ENCODE results near the gene OSM.

OSM gene

DNA sequence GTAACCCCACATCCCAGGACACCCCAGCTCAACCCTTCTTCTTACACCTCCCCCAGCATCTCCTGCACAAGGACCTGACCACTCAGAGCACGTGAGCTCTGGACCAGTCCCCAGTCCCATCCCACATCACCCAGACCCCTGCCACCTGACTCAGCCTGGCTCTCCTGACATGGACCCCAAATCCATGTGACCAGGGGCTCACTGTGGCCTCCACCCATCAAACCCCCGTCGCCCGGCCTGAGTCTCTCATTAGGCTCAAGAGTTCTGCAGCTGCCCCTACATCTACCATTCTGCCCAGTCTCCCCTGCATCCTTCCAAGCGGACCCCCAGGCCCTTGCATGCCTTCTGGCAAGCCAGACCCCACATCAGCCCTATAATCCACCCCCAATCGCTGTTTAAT, 18.2 kb downstream of the OSM start:
- DNase-seq (ENCODE audit: low read depth), result no peak
- peak overlapping the region; percentile 18 for H3K4me3 ChIP-seq (ENCODE audit: low read depth, low read length)

DNA sequence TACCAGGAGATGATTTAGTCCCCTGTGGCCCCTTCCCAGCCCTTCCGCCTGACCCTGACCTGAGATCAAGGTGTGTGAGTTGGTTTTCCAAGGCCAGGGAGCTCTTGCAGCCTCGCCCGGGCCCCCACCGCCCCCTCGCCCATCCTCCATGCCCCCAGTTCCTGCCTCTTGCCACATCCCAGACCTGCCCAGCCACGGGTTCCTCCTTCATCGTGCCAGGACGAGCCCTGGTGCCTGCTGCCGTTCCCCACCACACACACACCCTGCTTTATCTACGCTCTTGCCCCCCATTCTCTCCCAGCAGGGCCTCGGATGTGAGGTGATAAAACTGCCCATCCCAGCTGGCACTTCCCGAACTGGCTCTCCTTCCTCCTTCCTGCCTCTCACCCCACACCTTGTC, 18.7 kb downstream of the OSM start:
- no peak for DNase-seq (ENCODE audit: low read depth)
- no peak overlapping the region for H3K4me3 ChIP-seq (ENCODE audit: low read depth, low read length)

DNA sequence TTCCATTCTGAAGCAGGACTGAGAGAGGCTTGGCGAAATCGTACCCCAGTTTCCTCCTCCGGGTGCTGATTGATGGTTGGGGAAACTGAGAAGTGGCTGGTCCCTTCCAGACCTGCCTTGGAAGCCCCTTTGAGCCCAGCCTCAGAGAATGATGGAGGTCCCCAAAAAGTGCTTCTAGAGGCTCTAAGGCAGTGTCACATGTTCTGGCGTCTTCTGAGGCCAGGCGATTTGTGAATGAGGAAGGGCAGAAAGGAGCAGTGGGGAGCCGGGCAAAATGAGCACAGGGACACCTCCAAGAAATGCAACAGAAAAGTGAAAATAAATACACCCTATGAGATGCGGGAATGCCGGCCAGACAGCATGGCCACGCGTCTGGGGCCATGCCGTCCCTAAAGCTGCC, 19.1 kb downstream of the OSM start:
- H3K4me3 ChIP-seq (ENCODE audit: low read depth, low read length), result no peak overlapping the region
- DNase-seq (ENCODE audit: low read depth), result no peak

DNA sequence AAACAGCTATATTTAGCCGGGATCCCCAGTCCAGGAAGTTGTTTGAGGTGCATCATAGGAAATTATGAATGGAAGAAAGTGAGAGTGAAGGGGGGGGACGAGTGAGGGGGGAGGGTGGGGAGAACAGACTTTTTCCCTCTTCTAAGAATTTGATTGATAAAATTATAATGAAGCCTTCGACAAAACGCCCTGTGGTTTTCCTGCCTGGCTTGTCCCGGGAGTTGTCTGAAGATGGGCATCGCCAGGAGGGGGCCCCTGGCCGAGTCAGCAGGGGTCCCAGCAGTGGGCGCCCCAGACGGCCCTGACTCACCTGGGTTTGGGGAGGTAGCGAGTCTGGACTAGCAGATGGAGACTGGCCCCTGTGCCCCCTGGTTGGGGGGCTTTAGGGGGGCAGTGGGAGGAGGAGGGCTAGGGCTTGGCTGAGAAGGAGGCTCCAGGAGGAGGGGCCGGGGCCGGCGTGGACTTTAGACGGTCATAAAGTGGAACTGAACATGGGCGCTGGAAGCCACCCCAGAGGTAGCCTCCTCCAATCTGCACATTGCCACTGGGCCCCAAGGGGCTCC, 19.8 kb downstream of the OSM start:
- H3K4me3 ChIP-seq (ENCODE audit: low read depth, low read length), result peak overlapping the region; percentile 67
- no peak for DNase-seq (ENCODE audit: low read depth)

DNA sequence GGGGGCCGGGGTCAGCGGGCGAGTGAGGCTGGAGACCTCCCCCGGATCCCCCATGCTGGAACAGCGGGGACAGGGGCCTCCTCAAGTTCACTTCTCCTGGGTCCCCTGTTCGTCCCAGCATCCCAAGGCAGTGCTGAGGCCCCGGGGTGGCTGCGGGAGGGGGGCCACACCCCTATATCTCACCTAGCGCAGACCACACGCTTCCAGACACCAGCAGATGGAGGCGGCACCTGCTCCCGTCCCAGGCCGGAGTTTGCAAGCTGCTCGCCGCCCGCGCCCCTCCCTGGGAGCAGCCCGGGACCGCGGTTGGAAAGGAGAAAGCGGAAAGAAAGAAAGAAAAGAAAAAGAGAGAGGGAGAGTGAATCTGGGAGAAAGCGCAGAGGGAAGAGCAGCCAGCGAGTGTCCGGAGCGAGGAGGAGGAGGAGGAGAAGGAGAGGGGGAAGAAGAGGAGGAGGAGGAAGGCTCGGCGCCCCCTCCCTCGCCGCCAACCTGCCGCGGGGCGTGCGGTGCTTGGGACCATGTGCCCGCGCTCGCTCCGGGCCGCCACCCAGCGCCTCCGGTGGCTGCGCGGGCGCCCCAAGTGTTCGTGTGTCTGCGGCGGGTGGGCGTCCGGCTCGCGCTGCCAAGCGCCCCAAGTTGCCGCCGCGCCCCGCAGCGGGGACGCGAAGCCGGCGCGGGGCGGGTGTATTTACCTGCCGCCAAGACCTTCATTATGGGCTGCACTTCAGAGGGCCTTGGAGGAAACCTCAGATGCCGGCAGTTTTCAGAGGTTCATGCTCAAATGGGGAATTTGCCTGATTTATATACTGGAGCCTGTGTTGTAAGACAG, 20.5 kb downstream of the OSM start, which contains the start of gene LIF:
Gene LIF (minus strand): TSS at position 775 of the 829 bp plus-strand sequence. CDS start 64 bp downstream, at position 711.
- no peak for DNase-seq (ENCODE audit: low read depth)

DNA sequence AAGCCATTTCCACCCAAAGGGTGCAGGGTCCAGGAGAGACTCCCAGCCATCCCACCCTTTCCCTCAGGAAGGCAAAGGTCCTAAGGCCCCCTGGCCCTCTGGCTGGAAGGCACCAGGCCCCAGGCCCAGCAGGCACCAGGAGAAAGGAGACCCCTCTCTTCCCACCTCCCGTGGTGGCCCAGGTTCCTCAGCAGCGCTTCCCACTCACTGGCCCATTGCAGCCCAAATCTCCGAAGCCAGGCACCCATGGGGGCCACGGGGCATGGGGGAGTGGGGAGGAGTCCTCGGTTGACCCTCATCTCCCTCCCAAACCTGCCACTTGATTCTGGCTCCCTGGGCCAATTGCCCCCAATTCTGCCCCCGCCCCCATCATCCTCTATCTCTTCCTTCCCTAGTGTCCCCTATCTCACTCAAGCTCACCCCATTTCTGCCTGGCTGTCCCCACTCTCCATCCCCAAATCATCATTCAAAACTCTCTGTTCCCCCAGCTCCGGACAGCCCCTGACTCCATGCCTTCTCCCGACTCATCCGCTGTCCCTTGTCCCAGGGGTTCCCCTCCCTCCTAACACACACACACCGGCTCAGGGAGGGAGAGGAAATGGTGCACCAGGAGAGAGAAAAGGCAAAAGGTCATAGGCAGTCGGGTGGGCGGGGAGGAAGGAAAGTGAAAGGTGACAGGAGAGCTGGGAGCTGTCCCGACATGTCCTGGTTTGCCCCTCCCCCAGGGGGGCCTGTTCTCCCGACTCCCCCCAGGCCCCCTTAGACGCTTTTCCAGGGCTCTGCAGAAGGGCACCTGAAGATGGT, 21.3 kb downstream of the OSM start:
- DNase-seq (ENCODE audit: low read depth), result no peak
- H3K4me3 ChIP-seq (ENCODE audit: low read depth, low read length), result peak overlapping the region; percentile 67

More for the DNA sequence above, 20.5 kb downstream of the OSM start, which contains the start of gene LIF:
- H3K4me3 ChIP-seq (ENCODE audit: low read depth, low read length), result peak within 1 kb of the TSS; percentile 67

DNA sequence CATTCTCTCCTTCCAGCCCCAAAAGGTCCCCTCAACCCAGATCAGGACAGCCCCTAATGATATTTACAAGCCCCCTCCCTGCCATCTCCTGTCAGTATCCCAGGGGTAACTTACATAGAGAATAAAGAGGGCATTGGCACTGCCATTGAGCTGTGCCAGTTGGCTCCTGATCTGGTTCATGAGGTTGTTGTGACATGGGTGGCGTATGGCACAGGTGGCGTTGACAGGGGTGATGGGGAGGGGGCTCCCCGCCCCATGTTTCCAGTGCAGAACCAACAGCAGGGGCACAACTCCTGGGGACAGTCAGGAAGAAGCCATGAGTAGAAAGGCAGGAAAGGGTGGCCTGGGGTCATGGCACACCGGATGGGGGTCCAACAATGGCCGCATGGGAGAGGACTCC, 22.0 kb downstream of the OSM start:
- peak overlapping the region; percentile 67 for H3K4me3 ChIP-seq (ENCODE audit: low read depth, low read length)
- DNase-seq (ENCODE audit: low read depth), result no peak

DNA sequence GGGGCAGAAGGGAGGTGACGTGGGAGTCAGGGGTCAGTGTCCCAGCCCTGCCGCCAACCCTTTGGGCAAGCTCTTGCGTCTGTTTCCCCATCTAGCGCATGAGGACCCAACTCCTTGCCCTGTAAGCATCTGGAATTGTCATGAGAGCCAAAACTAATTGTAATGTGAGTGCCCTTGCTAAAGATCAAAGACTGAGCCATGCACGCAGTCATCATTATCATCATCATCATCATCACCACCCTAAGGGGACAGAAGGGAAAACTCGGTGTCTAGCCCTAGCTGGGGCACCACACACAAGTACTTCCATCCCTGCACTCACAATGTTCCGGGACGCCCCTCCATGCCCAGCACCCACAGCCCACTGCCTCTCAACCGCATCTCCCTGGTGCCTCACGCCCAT, 22.6 kb downstream of the OSM start:
- H3K4me3 ChIP-seq (ENCODE audit: low read depth, low read length), result no peak overlapping the region
- no peak for DNase-seq (ENCODE audit: low read depth)

DNA sequence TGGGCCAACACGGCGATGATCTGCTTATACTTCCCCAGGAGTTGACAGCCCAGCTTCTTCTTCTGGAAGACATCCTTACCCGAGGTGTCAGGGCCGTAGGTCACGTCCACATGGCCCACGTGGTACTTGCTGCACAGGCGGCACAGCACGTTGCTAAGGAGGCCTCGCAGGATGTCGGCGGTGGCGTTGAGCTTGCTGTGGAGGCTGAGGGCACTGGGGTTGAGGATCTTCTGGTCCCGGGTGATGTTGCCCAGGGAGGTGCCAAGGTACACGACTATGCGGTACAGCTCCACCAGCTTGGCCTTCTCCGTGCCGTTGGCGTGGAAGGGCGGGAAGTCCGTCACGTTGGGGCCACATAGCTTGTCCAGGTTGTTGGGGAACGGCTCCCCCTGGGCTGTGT, 23.0 kb downstream of the OSM start:
- DNase-seq (ENCODE audit: low read depth), result no peak
- no peak overlapping the region for H3K4me3 ChIP-seq (ENCODE audit: low read depth, low read length)

DNA sequence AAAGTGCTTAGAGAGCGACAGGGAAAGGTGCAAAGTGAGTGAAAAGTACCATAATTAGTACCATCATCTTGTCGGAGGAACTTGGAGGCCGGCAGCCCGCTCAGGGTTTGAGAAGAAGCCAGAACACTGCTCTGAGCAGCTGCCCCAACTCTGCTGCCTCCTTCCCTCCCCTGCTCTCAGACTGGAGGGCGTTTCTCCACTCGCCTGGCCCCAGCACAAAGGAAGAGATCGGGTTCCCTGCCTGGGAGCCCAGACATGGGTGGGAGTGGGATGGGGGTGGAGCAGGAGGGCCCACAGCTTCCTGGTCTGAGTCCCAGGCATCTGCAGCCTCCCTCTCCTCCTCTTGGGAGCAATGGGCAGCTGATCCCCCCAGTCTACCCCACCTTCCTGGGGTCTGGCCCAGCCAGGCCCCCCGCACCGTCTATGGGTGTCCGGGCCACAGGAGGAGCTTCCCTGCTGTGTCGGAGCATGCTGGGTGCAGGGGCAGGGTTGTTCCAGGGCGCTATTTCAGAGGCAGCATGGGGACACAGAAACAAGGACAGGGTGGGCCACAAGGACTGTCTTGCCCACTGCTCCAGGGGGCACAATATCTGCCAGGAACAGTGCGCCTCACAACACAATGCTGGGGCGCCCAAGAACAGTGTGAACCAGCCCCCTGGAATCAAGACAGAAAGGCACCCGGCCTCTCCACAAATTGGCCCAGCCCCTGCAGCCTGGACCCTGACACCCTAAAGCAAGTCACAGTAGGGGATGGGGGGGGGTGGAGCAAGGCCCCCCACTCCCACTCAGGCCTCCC, 24.9 kb downstream of the OSM start:
- no peak for DNase-seq (ENCODE audit: low read depth)
- H3K4me3 ChIP-seq (ENCODE audit: low read depth, low read length), result no peak overlapping the region

DNA sequence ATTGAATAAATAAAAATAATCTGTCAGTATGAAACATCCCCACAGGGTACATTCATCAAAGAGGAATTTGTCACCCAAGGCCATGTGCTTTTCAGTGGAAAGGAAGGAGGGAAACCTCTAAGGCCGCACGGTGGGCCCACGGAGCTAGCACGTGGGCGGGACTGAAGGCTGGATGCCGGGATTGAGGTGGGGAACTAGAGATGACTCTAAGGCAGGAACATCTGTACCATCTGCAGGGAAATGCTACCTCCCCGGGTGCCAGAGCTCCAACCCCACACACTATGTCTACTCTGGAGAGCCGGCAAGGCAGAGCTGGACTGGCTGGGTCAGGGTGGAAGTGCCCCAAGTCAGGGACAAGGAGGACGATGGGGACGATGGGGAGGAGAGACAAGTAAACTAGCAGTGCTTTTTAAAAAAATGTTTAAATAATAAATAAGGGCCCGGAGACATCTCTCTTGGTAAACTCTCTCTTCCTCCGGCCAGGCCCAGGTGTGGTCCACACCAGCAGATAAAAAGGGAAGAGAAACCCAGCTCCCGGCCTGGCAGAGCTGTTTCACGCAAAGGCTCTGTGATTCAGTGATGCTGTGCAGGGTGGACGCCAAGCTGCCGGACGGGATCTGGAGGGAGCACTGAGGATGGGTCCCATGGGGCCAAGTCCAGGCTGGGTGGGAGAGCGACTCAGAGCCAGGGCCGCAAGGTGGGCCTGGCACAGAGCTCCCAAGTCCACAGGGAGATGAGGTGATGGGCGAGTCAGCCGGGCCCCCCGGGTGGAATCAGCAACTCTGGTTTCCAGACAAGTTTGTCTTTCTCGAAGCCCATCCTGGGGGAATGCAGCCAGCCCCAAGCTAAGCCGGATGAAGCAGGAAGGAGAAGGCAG, 25.9 kb downstream of the OSM start:
- no peak for DNase-seq (ENCODE audit: low read depth)
- no peak overlapping the region for H3K4me3 ChIP-seq (ENCODE audit: low read depth, low read length)

DNA sequence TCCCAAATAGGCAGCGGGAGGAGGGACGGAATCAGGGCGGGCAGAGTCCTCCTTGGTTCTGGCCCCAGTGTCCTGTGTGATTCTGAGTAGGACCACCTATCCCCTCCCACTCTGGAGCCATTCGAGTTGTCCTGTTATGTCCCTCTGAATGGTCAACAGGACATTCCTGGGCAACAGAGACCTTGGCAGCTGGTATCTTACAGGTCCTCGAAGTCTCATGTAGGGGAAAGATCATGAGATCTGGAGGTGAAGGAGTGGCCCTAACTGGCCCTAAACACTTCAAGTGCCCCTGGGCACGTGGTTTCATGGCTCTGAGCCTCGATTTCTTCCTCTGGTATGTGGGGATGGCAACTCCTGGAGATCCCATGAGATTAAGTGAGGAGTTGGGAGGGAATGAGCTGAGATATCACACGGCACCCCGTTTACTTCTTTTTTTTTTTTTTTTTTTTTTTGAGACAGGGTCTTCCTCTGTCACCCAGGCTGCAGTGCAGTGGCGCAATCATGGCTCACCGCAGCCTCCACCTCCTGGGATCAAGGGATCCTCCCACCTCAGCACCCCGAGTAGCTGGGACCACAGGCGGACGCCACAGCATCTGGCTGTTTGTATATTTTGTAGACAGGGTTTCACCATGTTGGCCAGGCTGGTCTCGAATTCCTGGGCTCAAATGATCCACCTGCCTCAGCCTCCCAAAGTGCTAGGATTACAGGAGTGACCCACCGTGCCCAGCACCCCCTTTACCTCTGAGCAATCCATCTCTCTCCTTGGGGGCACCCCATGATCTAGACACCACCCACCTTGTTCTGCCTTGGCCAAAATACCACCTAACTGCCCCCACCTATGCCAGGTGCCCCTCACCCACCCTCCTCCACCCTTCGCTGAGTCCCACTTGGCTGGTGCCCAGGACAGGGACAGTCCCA, 26.9 kb downstream of the OSM start:
- DNase-seq (ENCODE audit: low read depth), result no peak
- no peak overlapping the region for H3K4me3 ChIP-seq (ENCODE audit: low read depth, low read length)

DNA sequence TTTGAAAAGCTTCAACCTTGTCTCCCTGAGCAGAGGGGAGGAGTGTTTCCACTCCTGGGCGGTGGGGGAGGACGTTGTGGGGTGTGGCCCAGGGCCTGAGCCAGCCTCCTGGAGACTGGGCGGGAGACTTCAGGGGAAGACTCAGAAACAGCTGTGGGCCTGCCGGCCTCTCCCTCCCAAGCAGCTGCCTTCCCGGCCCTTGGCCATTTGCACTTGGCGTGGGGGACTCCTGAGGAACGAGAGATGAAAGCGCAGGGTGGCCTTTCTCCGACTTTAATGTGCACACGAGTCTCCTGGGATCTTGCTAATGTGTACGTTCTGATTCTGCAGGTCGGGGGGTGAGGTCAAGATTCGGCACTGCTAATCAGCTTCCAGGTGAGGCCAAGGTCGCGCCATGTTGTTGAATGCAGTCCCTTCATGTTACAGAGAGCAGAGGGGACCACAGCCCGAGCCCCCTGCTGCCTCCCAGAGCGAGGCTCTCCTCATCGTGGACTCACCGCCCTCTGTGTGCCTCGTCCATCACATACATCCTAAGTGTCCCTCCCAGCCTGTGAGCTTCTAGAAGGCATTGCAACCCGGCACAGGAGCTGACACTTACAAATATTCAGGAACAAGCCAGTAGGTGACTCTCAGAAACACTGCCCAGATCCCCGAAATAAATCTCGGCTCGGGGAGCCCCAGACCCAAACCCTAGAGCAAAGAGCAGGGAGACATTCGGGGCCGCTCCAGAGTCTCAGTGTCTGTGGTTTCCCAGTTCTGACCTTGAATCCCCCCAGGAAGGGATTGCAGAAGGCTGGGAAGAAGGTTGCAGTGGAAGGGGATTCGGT, 27.8 kb downstream of the OSM start:
- H3K4me3 ChIP-seq (ENCODE audit: low read depth, low read length), result no peak overlapping the region
- peak; percentile 54 for DNase-seq (ENCODE audit: low read depth)

DNA sequence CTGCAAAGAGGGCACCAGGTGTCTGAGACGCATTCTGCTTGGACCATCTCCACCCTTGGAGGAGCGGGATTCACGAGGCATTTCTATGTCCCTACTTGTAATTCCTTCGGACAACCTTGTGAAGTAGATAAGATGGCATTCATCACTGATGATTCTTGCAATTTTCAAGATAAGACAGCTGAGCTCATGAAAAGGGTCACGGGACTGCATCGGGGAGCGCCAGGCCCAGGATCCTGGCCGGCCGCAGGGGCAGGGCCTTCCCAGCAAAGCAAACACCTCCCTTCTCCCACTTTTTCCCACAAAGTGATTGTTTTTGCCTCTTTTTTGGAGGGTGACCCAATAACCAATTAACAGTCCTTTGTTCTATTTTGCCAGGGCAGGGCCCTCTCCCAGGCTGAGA, 28.5 kb downstream of the OSM start:
- H3K4me3 ChIP-seq (ENCODE audit: low read depth, low read length), result no peak overlapping the region
- no peak for DNase-seq (ENCODE audit: low read depth)

DNA sequence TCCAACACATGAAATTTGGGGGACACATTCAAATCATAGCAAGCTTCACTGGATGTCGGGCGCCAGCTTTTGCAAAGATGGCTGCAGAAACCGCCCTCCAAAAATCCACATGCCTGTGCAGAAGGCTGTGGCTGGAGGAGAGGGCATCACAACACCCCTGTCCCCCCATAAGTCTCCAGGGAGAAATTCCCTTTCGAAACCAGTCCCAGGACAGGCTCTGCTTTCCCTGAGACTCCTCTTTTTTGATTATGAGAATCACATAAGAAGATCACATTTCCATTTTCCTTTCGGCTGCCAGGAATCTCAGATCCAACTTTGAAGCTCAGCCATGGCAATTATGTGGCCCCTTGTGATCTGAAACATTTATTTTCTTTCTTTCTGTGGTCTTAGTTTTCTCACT, 29.8 kb downstream of the OSM start:
- DNase-seq (ENCODE audit: low read depth), result no peak
- H3K4me3 ChIP-seq (ENCODE audit: low read depth, low read length), result no peak overlapping the region

DNA sequence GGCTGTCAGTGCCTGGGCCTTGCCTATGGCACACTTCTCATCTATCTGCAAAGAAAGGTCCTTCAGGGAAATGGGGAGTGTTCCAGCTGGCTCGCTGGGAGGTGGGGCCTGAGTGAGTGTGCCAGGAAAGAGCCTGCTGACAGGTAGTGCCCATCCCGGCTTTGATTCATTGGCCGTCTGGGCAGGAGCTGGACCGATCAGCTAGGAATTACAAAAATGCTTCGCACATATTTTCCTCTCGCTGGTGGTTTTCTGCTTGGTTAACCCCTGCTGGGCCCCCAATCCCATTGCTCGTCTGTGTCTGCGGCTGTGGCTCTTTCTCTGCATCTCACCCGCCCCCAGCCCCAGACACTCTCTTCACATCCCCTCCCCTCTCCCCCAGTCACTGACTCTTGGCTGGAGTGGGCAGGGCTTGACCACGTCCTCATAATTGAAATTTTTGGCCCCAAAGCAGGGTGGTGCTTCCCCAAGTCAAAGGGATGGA, 30.9 kb downstream of the OSM start:
- DNase-seq (ENCODE audit: low read depth), result peak; percentile 78
- H3K4me3 ChIP-seq (ENCODE audit: low read depth, low read length), result no peak overlapping the region
